Esophagus muscularis mucosa (tissue), 3 donors: ENCODE results near the gene C2CD4C.
"Not testable (repeated sequence)": the region's sequence is repeated elsewhere in the genome, so short reads cannot be mapped to it uniquely, and the experiment has no call there.

Experiments
- CTCF ChIP-seq, 3 experiments: fragments of 200-600 bp in 2 of 3; fragments of 450-650 bp in 1 of 3; sonication (generic) in 2 of 3; IDR thresholded peaks; one replicate each; pipeline ENCODE4 v1.5.1; 2017 to 2019; ENCODE audit warnings: antibody characterized with exemption in 3 of 3, mild to moderate bottlenecking in 2 of 3, moderate library complexity in 1 of 3
- POLR2AphosphoS5 ChIP-seq, 2 donors: sonication (generic); formaldehyde crosslinking; IDR thresholded peaks; one replicate each; pipeline ENCODE4 v1.6.1; 2017; ENCODE audit warnings: antibody characterized with exemption in 2 of 2

GRCh38 chr19:355536-355935 lies 53.4 kb downstream of the C2CD4C start:
- TF ChIP-seq CTCF, POLR2AphosphoS5 (IDR thresholded peaks at IDR 0.05): not testable (repeated sequence)
